ENCODE results near the gene YWHAE. TPM values are rescaled to one million over a fixed set of nuclear protein-coding genes. Genes with fewer than 3 reads are reported as not detected.
"Not testable (repeated sequence)": the region's sequence is repeated elsewhere in the genome, so short reads cannot be mapped to it uniquely, and the experiment has no call there.

Gene YWHAE
- total RNA-seq, 1 donor from 2014 or later = 393 TPM

DNA sequence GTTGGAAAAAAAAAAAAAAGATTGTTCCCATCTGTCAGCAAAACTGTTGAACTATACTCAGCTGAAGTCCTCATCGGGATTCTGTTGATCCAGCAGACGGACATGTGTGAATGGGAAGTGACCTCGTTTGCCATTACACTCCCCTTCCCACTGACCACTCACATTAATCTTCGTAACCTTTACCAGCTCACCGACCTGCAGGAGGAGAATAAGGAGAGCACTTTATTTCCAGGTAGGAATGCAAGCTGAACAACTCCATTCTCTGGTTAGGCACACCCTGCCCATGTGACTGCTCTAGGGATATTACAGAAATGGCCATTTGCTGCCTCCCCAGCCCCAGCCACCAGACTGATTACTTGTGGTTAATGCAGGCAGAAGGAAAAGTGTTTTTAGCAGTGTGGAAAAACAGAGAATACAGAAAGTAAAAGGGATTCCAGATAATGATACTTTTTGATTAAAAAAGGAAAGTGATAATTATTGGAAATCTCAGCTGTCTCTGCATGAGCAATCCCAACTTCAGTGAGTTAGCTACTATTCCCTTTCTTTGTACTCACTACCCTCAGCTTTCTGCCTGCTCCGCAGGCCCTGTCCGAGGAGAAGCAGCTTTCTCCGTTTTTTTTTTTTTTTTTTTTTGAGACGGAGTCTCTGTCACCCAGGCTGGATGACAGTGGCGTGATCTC, 23.6 kb upstream of the YWHAE start:
- intact Hi-C loops (cut with DNase I) = no loop called here
- Histone ChIP-seq H3K27ac (no peak overlapping the region), H3K9me3 (no peaks in the 10 kb centered on the region), H3K4me3 (no peak overlapping the region), H3K4me1 (peaks cover 4% of the 10 kb centered on the region), H3K27me3 (no peaks in the 10 kb centered on the region), H3K36me3 (peaks cover 56% of the 10 kb centered on the region)
- ATAC-seq (peak; percentile 75), DNase-seq (no peak)
- TF ChIP-seq CTCF (IDR thresholded peaks at IDR 0.05) = no peak

GRCh38 chr17:1422885-1423284, 22.9 kb upstream of the YWHAE start:
- Histone ChIP-seq H3K36me3 (peaks cover 56% of the 10 kb centered on the region), H3K27ac (no peak overlapping the region)

DNA sequence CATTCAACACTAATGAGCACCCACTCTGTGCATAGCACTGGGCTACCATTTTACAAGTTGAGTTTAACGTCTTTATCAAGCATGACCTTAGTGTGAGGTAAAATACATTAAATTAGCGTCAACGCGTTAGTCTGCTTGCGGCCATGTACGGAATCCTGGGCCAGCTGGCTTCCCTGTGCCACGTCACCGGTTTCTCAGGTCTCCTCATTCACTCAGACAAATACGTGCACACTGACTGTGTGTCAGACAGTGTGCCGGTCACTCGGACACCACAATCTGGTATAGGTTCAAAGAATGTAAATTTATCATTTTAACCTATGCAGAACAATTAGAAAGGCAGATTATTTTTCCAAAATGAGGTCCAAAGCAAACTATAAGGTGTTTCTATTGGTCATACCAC, 21.4 kb upstream of the YWHAE start:
- Histone ChIP-seq H3K4me1 (peaks cover 4% of the 10 kb centered on the region), H3K36me3 (peaks cover 53% of the 10 kb centered on the region), H3K4me3 (no peak overlapping the region), H3K27me3 (no peaks in the 10 kb centered on the region), H3K9me3 (no peaks in the 10 kb centered on the region), H3K27ac (no peak overlapping the region)
- DNase-seq = no peak
- TF ChIP-seq CTCF (IDR thresholded peaks at IDR 0.05) = no peak
- ATAC-seq = no peak
- intact Hi-C loops (cut with DNase I) = no loop called here

More at GRCh38 chr17:1422885-1423284, 22.9 kb upstream of the YWHAE start:
- Histone ChIP-seq H3K4me3 (no peak overlapping the region), H3K27me3 (no peaks in the 10 kb centered on the region), H3K4me1 (peaks cover 4% of the 10 kb centered on the region), H3K9me3 (no peaks in the 10 kb centered on the region)
- intact Hi-C loops (cut with DNase I) = no loop called here
- ATAC-seq (peak; percentile 88), DNase-seq (no peak)
- TF ChIP-seq CTCF (IDR thresholded peaks at IDR 0.05) = no peak

DNA sequence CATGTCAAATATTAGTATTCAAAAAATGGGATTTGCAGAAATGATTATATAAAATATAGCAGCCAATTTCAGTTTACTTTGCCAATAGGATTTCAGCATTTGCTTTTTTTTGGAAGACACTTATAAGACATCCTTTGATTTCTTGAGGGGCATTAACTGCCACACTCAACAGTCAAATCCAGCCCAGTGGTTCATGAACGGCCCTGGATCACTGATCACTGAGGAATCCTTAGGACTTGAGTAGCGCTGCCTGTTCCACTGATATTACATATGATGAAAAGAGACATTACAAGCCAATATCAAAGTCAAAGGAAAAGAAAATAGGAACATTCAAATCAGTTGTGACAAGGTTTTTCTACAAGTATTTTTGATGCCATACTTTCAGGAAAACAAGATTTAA, 21.0 kb upstream of the YWHAE start:
- Histone ChIP-seq H3K36me3 (peaks cover 48% of the 10 kb centered on the region), H3K27ac (no peak overlapping the region), H3K4me3 (no peak overlapping the region), H3K4me1 (peaks cover 4% of the 10 kb centered on the region), H3K27me3 (no peaks in the 10 kb centered on the region), H3K9me3 (no peaks in the 10 kb centered on the region)
- DNase-seq (no peak), ATAC-seq (no peak)
- intact Hi-C loops (cut with DNase I) = no loop called here
- TF ChIP-seq CTCF (IDR thresholded peaks at IDR 0.05) = no peak

DNA sequence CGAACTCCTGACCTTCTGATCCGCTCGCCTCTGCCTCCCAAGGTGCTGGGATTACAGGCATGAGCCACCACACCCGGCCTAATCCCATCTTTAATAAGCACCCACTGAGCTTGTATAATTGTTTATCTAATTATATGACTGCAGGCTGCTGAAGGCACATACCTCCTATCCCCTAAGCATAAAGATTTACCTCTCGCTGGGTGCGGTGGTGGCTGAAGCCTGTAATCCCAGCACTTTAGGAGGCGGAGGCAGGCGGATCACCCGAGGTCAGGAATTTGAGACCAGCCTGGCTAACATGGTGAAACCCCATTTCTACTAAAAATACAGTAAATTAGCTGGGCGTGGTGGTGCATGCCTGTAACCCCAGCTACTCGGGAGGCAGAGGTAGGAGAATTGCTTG, 20.1 kb upstream of the YWHAE start:
- no peaks in the 10 kb centered on the region for H3K27me3 ChIP-seq
- TF ChIP-seq CTCF (IDR thresholded peaks at IDR 0.05) = no peak
- no peak overlapping the region for H3K27ac ChIP-seq
- H3K4me3 ChIP-seq = no peak overlapping the region
- DNase-seq = no peak
- no peaks in the 10 kb centered on the region for H3K9me3 ChIP-seq
- intact Hi-C loops (cut with DNase I) = no loop called here
- peaks cover 40% of the 10 kb centered on the region for H3K36me3 ChIP-seq
- peaks cover 4% of the 10 kb centered on the region for H3K4me1 ChIP-seq
- ATAC-seq = no peak

GRCh38 chr17:1418476-1418875, 18.5 kb upstream of the YWHAE start:
- intact Hi-C loops (cut with DNase I); H3K27me3 ChIP-seq; H3K27ac ChIP-seq; H3K9me3 ChIP-seq; ATAC-seq; H3K4me3 ChIP-seq; H3K4me1 ChIP-seq; DNase-seq: not testable (repeated sequence)
- H3K36me3 ChIP-seq = peaks cover 37% of the 10 kb centered on the region
